Stimulated activated CD4-positive, alpha-beta T cell treated with anti-CD3 and anti-CD28 coated beads, Interleukin-12 subunit alpha, Interleukin-12 subunit beta, amount 100 ng/mL, for 4 hours (primary cell): ENCODE data around the gene BTRC.
"Not testable (repeated sequence)": the region's sequence is repeated elsewhere in the genome, so short reads cannot be mapped to it uniquely, and the experiment has no call there.

Experiments
- DNase-seq: peaks from one replicate; pipeline ENCODE4 v3.0.0-alpha.2; 2020

BTRC gene

DNA sequence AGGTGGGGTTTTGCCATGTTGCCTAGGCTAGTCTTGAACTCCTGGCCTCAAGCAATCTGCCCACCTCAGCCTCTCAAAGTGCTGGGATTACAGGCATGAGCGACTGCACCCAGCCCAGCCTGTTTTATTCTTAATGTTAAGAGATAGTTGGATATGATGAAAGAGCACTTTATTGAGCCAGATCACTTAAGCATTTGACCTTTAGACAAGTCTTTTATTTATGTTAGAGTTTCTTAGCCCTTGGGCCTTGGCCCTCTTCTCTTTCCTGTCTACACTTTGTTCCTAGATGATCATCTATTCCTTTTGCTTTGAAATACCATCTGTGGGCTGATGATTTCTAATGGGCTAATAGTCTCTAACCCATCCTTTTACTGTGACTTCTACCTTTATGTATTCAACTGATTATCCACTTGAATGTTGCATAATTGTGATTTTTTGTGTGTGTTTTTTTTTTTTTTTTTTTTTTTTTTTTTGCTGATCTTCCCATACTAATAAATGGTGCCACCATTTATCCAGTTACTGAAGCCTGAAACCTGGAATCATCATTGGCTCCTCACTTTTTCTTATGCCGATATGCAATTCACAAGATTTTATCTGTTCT is 34.8 kb downstream of the BTRC start:
- DNase-seq, result no peak

DNA sequence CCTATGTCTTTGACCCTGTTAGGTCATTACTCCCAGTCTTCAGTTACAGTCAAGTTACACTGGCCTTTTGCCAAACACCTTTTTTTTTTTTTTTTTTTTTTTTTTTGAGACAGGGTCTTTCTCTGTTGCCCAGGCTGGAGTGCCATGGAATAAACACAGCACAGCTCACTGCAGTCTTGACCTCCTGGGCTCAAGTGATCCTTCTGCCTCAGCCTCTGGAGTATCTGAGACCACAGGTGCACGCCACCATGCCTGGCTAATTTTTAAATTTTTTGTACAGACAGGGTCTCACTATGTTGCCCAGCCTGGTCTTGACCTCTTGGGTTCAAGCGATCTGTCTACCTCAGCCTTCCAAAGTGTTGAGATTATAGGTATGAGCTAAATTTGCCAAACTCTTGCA is 35.6 kb downstream of the BTRC start:
- not testable (repeated sequence) for DNase-seq

DNA sequence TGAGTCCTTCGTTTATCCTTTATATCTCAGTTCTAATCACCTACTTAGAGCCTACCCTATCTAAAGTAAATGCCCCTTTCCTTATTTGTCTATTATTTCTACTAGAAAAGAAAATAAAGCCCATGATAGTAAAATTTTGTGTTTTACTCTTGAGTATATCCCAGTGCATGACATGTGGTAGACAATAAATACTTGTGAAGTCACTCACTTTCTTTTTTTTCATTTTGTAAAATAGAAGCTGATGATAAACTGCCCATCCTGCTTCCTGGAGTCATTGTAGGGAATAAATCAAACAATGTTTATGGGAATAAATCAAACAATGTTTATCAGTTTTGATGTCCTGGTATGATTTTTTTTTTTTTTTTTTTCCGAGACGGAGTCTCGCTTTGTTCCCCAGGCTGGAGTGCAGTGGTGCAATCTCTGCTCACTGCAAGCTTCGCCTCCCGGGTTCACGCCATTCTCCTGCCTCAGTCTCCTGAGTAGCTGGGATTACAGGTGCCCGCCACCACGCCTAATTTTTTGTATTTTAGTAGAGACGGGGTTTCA is 36.1 kb downstream of the BTRC start:
- DNase-seq, result no peak

DNA sequence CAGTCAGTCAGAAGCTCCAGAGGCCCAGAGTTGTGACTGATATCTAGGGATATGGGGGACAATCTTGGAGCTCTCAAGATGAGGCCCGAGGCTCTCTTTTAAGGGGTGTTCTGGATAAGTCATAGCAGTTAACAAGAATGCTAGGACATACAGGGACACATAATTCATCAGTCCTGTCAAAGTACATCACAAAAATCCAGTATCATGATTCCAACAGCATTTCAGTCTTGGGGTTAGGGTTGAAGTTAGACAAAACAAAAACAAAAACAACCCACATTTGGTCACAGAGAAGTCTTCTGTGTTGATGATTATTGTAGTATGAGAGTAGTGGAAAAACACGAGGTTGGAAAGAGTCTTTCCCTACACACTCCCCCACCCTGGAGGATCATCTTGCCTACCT is 39.4 kb downstream of the BTRC start:
- no peak for DNase-seq

DNA sequence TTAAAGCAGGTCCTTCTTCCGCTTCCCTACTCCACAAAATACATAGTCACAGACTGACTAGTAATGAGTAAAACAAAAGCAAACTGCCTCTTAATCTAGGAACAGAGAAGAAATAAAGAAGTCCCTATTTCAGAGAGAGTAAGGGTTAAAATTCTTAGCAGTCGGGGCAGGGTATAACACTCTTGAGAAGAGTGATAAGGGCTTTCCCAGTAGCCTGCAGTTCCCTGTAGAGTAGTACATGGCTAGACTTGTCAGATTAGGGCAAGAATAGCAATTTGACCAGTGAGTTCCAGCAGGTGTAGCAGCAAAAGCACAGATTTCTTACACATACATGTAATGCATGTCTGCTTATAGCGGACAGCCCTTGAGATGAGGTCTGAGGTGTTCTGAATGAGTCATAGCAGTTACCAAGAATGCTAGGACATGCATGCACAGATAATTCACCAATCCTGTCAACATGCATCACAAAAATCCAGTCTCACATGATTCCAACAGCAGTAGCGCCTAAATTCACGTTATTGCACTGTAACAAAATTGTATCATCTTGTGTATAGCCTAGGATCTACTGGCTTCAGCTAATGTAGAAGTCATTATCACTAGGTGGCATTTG is 40.7 kb downstream of the BTRC start:
- DNase-seq, result no peak

DNA sequence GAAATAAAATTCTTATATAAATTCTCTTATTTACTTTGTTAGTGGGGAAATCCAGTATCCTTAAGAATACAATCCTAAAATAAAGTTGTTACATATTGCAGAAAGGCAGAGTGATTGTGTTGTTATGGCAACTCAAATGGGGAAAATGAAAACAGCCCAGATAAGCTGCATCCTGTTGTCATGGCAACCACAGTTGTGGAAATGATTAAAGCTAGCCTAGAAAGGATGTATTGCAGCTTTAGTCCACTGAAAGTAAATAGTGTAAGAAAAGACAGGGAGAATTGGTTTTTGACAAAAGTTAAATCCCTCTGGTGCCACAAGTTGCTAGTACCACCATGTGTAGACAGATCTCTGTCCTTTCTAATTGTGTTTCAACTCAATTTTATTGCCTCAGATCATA is 43.2 kb downstream of the BTRC start:
- no peak for DNase-seq

DNA sequence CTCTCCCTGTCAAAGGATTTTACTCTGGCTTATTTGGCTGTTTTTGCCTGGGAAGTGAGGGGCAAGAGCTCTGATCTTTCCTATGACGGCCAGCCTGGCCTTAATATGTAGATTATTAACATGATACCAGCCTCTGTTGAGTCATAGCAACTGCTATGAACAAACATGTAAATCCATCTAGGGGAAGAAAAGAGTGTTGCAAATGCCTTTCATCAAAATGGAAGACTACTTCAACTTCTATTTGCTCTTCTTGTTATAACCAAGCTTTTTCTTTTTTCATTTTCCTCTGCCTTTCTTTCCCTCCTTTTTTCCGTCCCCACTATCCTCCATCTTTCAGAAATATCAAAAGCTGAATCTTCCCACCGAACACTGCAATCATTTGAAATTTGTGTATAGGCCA is 46.6 kb downstream of the BTRC start:
- DNase-seq, result no peak

DNA sequence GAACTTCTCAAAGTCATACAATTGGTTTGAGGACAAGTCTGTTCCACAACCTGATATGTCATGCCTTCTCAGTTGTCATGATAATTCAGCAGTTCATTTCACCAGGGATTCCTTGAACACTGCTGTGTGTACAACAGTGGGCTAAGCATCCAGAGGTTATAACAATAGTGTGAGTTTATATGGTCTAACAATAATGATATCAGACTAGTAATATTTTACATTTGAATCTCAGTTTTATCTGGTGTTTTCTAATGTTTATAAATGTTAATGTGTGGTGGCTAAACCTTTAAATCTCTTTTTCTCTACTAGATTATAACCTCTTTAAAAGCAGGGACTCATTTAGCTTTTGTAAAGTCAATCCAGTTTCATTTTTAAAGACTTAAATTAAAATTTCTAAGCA is 48.7 kb downstream of the BTRC start:
- no peak for DNase-seq

DNA sequence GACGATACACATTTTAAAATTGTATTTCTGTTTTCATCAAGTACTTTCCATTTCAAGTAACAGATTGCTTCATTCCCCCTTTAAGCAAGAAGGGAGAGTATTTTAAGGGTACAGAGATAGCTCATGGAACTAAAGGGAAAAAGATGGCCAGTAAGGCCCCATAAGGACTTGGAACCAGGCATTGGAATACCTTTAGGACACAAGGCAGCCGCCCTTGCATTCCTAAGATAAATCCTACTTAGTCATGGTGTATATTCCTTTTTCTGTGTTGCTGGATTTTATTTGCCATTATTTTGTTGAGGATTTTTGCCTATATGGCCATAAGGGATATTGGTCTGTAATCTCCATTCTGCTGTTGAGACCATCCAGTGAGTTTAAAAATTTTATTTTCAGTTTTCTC is 49.2 kb downstream of the BTRC start:
- DNase-seq, result no peak

DNA sequence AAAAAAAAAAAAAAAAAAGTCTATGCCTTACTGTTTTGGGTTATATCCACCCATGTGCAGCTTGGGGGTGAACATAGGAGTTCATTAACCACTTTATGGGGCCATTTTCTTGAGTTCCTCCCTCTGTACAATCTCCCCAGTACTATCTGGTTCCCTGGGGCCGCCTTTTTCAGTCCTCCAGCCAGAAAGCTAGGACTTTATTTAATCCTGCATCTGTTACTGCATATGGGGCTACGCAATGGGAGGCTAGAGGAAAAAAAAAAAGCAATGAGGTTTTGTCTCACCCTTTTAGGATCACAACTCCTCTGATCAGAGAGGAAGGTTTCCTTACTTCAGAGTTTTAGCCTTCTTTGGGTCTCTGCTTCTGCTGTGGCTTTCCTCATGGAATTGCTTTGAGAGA is 51.0 kb downstream of the BTRC start:
- DNase-seq, result no peak

DNA sequence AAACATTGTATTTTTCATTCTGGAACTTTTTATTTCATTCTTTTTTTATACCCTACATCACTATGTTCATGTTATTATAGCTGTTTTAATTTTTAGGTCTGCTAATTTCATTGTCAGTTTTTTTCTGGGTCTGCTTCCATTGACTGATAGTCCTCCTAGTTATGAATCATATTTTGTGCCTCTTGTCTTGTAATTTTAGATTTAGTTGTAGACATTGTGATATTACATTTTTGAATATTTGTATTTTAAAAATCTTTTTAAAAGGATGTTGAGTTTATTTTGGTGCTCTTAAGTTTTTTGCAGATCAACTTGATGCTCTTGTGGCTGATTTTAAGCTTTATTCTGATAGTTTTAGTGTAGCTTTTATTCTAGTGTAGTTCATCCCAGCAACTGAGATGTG is 57.6 kb downstream of the BTRC start:
- DNase-seq, result no peak

DNA sequence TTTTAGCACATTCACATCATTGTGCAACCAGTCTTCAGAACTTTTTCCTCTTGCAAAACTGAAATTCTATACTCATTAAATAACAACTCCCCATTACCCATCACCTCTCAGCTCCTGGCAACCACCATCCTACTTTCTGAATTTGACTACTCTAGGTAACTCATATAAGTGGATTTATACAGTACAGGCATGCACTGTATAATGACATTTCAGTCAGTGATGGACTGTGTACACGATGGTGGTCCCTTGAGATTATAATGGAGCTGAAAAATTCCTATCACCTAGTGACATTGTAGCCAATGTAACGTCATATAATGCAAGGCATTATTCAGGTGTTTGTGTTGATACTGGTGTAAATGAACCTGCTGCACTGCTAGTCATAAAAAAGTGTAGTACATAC is 60.1 kb downstream of the BTRC start:
- no peak for DNase-seq

DNA sequence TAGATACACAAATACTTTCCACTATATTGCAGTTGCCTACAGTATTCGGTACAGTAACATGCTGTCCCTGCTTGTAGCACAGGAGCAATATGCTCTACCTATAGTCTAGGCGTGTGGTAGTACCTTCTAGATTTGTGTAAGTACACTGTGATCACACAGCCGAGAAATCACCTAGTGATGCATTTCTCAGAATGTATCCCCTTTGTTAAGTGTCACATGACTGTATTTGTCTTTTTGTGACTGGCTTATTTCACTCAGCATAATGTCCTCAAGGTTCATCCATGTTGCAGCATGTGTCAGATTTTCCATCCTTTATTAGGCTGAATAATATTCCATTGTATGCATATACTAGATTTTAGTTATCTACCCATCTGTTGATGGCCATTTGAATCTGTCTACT is 61.9 kb downstream of the BTRC start:
- DNase-seq, result no peak

DNA sequence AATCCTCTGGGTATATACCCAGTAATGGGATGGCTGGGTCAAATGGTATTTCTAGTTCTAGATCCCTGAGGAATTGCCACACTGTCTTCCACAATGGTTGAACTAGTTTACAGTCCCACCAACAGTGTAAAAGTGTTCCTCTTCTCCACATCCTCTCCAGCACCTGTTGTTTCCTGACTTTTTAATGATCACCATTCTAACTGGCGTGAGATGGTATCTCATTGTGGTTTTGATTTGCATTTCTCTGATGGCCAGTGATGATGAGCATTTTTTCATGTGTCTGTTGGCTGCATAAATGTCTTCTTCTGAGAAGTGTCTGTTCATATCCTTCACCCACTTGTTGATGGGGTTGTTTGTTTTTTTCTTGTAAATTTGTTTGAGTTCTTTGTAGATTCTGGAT is 68.0 kb downstream of the BTRC start:
- DNase-seq, result not testable (repeated sequence)

DNA sequence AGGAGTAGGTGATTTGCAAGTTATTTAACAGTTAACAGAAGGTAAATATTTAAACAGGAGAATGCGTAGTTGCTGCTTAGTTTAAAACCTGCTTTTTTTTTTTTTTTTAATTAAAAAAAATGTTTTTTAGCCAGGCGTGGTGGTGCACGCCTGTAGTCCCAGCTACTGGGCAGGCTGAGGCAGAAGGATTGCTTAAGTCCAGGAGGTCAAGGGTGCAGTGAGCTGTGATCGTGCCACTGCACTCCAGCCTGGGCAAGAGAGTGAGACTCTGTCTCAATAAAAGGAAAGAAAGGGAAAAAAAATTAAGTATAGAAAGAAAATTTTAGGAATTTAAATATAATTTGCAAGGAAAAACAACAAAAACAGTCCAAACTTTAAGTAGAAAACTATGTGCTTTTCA is 71.6 kb downstream of the BTRC start:
- no peak for DNase-seq

DNA sequence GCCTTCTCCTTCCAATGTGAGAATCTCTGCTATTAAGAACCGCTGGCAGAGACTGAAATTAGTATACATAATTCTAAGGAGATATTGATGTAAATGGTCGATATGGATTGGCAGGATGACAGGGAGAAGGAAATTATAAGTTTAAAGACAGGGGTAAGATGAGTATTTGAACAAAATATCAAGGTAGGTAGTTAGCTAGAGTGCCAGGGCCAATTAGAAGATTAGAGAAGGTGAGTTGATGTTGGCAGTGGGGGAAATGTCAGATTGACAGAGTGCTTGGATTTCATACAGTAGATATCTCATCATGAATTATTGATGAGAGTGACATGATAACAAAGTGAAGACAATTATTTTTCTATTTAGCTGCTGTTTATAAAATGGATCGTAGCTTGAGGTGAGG is 74.1 kb downstream of the BTRC start:
- no peak for DNase-seq

DNA sequence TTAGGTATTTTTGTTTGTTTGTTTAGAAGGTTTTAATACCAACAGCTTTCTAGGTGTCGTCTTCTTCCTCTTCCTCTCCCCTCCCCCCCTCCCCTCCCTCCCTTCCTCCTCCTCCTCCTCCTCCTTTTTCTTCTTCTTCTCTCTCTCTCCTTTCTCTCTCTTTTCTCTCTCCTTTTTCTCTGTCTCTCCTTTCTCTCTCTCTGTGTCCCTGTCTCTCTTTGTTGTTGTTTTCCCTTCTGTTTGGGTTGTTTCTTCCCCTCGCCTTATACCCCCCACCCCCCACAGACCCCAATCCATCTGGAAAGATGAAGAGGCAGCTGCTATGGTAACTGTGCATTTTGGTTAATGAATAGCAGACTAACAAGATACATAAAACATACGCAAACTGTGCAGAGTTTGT is 75.5 kb downstream of the BTRC start:
- no peak for DNase-seq

DNA sequence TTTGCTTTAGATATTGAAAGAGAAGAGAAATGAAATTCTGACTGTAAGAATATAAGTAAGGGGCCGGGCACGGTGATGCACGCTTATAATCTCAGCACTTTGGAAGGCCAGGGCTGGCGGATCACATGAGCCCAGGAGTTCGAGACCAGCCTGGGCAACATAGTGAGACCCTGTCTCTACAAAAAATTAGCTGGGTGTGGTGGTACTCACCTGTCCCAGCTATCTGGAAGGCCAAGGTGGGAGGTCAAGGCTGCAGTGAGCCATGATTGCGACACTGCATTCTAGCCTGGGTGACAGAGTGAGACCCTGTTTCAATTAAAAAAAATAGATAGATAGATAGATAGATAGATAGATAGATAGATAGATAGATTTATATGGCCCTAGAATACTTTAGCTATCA is 82.3 kb downstream of the BTRC start:
- no peak for DNase-seq

DNA sequence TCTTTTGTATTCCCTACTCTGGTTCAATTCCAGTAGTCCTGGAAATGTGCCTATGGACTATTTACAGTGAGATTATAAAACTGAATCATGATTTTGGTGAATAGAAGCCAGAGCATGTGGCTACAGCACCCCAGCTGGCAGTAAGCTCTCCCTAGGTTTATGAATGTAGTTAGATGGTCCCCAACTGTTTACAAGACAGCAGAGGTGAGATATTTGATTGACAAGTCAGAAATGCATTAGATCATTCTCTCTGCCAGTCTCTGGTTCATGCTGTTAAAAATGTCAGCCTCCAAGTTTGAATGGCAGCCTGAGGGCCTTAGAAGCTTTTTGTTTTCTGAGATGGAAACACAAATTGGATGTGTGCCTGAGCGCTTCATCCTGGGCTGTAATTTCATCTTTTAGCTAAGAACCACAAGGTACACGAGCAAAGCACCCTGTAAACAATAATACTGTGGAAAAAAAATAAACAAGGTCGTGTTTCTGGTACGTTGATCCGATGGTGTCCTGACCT is 85.0 kb downstream of the BTRC start:
- DNase-seq, result no peak

DNA sequence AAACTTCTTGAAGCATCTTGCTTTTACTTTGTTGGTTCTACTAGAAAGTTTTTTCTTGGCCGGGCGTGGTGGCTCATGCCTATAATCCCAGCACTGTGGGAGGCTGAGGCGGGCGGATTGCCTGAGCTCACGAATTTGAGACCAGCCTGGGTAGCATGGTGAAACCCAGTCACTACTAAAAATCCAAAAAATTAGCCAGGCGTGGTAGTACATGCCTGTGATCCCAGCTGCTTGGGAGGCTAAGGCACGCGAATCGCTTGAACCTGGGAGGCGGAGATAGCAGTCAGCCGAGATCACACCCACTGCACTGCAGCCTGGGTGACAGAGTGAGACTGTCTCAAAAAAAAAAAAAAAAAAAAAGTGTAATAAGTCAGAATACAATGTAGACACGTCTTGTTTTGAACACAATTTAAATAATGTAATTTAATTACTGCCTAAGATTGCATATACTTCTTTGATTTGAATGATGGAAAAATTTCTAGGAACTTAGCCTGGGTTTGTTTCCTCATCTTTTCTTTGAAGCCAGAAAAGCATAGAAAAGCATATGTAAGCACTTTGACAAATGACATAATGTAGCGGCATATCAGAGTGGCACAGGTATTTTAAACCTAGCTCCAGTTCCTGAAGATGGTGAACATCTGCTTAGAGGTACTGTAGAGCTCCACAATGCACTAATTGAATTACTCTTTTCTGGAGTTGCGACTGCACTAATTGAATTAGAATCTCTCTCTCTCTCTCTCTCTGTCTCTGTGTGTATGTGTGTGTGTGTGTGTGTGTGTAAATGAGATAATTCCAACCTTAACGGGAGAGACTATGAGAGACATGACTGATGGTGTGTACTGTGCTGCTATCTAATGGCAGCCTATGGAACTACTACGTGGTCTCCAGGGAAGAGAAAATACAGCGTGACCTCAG is 87.8 kb downstream of the BTRC start:
- no peak for DNase-seq

DNA sequence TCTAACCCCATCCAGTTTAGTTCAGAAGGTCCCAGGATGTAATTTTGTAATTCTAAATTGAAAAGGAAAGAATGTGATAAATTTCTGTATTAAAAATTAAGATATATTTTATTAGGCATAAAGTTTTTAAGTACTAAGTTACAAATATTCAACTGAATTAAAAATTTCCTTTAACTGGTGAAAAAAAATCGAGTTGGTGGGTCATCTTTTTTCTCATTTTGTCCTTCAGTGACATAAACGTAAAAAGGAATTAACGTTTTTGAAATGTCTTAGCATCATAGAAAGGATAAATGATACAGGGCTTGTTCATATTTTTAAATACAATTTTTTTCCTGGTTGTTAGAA is 88.5 kb downstream of the BTRC start:
- no peak for DNase-seq

DNA sequence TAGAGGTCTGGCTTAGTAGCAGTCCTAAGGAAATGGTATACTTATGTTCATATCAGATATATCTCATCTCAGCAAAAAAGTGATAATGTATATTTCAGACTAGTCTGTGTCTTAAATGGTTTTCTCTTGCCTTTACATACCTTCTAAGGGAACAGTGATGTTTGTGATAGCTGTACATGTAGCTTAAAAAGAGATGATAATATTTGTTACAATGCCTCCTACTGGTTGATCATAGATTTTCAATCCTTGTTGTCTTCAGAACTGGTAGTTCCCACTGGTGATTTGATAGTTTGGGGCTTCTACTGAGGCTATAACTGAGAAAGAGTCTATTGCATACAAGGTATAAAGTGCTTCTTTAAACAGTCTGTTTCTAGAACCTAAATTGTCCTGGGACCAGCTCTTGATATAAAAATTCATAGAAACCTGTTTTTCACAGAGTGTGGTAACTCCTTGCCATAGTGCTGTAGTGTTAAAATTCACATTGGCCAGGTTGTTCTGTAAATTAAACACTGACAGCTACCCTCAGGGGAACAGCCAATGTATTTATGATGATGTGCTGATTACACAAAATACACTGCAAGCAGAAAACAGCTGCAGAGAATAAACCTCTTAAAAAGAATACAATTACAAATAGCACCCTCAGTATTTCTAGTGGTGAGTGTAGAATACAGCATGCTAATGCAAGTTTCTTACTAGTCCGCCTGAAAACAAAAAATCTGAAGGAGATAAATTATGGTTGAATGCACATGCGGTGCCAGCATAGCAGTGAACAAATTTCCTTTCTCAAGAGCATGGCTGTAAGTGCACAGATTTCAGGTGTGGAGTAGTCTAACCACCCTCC is 90.3 kb downstream of the BTRC start:
- DNase-seq, result no peak

DNA sequence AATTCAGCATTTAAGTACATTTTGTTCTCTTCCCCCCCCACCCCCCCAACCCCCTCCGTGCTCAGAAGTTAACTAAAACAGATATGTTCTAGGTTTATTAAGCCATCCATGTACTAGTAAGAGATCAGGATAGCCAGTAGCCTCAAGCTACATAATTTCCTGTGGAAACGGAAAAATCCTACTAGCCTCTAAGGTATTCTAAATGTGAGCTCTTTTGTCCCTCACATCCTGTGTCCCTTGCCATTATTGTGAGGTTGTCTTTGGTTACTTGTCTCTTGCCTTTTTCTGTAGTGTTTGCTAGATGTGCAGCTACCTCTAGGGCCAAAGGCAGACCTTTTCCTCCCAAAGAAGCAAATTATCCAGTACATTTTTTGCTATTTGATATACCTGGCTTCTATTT is 92.1 kb downstream of the BTRC start:
- DNase-seq, result no peak
